HCT116 (cell line): ENCODE results near the gene ADM5.

ENCODE experiments used
- CEBPB ChIP-seq: IDR thresholded peaks from 2 replicates; pipeline ENCODE4 v1.6.1; 2012; ENCODE audit warnings: low read depth
- CTCF ChIP-seq, 3 experiments: fragments of 200-600 bp in 1 of 3; sonication (generic) in 1 of 3; IDR thresholded peaks in 2 of 3; conservative IDR thresholded peaks in 1 of 3; 2 replicates each; pipeline ENCODE4 v1.5.1; 2012 to 2017; ENCODE audit warnings: low read depth in 2 of 3, low read length in 2 of 3, antibody characterized with exemption in 1 of 3, borderline replicate concordance in 1 of 3, control low read depth in 1 of 3, mild to moderate bottlenecking in 1 of 3, mixed read lengths in 1 of 3, mixed run types in 1 of 3, moderate library complexity in 1 of 3; ENCODE audit not compliant: insufficient read depth in 1 of 3
- EZH2phosphoT487 ChIP-seq: fragments of 200-600 bp; IDR thresholded peaks from 2 replicates; pipeline ENCODE4 v1.6.1; 2018; ENCODE audit warnings: antibody characterized with exemption, borderline replicate concordance
- FOSL1 ChIP-seq: IDR thresholded peaks from 2 replicates; pipeline ENCODE4 v1.6.1; 2012; ENCODE audit warnings: low read depth
- JUND ChIP-seq: IDR thresholded peaks from 2 replicates; pipeline ENCODE4 v1.6.1; 2012
- MAX ChIP-seq: IDR thresholded peaks from 2 replicates; pipeline ENCODE4 v1.6.1; 2012
- POLR2A ChIP-seq: IDR thresholded peaks from 2 replicates; pipeline ENCODE4 v1.7.0; 2011; ENCODE audit warnings: borderline replicate concordance; ENCODE audit not compliant: insufficient read depth, insufficient read length; ENCODE audit errors: extremely low read depth
- POLR2AphosphoS5 ChIP-seq: IDR thresholded peaks from 2 replicates; pipeline ENCODE4 v1.6.1; 2011; ENCODE audit warnings: mild to moderate bottlenecking, low read depth, low read length, moderate library complexity
- SP1 ChIP-seq: IDR thresholded peaks from 2 replicates; pipeline ENCODE4 v1.6.1; 2012; ENCODE audit warnings: low read depth
- YY1 ChIP-seq: IDR thresholded peaks from 2 replicates; pipeline ENCODE4 v1.6.1; 2011; ENCODE audit warnings: low read length, low read depth, moderate library complexity, mild to moderate bottlenecking; ENCODE audit not compliant: insufficient replicate concordance; ENCODE audit errors: extremely low read depth
- TF ChIP-seq, protein P1 (sequence below): IDR thresholded peaks from 2 replicates; pipeline ENCODE4 v1.6.1; 2012; ENCODE audit warnings: low read depth

DNA sequence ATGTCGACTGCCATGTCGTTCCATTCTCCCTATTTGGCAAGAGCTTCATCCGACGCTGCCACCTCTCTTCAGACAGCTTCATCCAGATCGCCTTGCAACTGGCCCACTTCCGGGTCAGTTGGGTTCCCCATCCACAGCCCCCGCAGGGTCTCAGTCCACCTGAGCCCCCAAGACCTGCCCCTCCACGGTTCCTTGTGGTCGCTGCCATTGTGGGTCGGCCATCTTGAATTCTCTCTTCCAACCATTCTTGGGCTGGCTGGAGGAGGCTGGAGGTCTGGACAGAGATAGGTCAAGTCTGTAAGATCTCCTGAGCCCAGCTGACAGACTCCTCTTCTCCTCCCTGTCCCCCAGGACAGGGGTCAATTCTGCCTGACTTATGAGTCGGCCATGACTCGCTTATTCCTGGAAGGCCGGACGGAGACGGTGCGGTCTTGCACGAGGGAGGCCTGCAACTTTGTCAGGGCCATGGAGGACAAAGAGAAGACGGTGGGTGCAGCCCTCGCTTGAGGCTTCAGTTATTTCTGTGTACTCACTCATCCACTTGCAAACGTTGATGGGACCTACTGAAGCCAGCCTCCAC is 21.1 kb downstream of the ADM5 start:
- TF ChIP-seq SP1 (no peak), FOSL1 (peak; percentile 86), MAX (peak; percentile 77), CTCF (IDR thresholded peaks at IDR 0.05 in 2 of 3, conservative IDR thresholded peaks at IDR 0.05 in 1 of 3; ENCODE audit: borderline replicate concordance in 1 of 3, insufficient read depth in 1 of 3, low read depth in 2 of 3, low read length in 2 of 3) (no peak), JUND (peak; percentile 69; the same call in 1 of the 2 replicates), YY1 (no peak), POLR2A (no peak), EZH2phosphoT487 (no peak), CEBPB (no peak), POLR2AphosphoS5 (no peak)
- TF ChIP-seq, protein P1, sequence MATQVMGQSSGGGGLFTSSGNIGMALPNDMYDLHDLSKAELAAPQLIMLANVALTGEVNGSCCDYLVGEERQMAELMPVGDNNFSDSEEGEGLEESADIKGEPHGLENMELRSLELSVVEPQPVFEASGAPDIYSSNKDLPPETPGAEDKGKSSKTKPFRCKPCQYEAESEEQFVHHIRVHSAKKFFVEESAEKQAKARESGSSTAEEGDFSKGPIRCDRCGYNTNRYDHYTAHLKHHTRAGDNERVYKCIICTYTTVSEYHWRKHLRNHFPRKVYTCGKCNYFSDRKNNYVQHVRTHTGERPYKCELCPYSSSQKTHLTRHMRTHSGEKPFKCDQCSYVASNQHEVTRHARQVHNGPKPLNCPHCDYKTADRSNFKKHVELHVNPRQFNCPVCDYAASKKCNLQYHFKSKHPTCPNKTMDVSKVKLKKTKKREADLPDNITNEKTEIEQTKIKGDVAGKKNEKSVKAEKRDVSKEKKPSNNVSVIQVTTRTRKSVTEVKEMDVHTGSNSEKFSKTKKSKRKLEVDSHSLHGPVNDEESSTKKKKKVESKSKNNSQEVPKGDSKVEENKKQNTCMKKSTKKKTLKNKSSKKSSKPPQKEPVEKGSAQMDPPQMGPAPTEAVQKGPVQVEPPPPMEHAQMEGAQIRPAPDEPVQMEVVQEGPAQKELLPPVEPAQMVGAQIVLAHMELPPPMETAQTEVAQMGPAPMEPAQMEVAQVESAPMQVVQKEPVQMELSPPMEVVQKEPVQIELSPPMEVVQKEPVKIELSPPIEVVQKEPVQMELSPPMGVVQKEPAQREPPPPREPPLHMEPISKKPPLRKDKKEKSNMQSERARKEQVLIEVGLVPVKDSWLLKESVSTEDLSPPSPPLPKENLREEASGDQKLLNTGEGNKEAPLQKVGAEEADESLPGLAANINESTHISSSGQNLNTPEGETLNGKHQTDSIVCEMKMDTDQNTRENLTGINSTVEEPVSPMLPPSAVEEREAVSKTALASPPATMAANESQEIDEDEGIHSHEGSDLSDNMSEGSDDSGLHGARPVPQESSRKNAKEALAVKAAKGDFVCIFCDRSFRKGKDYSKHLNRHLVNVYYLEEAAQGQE, result no peak
